ENCODE measurements around the gene ACADS.
"Not testable (repeated sequence)": the region's sequence is repeated elsewhere in the genome, so short reads cannot be mapped to it uniquely, and the experiment has no call there.

The ACADS gene

DNA sequence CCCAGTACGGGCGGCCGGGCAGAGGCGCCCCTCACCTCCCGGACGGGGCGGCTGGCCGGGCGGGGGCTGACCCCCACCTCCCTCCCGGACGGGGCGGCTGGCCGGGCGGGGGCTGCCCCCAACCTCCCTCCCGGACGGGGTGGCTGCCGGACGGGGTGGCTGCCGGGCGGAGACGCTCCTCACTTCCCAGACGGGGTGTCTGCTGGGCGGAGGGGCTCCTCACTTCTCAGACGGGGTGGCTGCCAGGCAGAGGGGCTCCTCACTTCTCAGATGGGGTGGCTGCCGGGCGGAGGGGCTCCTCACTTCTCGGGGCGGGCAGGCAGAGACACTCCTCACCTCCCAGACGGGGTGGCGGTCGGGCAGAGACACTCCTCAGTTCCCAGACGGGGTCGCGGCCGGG is 6.6 kb downstream of the ACADS start:
- DNase-seq, result not testable (repeated sequence)

DNA sequence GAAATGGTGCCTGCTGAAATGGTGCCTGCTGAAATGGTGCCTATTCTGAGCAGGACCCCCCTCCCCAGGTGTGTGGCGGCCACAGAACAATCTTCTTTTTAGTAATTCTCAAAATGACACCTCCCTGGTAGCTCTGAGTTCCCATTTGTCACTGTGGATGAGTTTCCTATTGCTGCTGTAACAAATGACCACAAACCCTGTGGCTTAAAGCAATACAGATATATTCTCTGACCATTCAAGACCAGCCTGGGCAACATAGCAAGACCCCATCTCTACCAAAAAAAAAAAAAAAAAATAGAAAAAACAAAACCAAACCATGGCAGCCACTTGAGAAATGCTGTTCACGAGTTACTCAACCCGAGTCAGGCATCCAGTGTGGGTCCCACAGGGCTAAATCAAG is 7.9 kb downstream of the ACADS start:
- no peak for DNase-seq

DNA sequence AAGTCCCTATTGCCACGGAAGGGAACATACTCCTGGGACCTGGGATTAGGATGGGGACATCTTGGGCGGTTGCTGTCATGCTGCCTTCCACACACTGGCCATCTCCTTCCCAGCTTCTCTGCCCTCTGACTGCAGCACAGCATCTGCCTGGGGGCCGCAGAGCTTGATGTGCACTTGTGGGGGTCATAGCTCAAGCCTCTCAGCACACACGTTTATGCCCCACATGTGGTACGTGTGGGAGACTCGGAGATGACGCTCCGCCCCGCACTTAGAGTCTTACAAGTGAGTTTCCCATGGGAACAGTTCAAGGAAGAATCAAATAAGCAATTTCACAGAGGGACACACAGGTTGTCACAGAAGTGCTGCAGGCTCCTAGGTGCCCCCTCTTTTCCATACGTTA is 8.6 kb downstream of the ACADS start:
- DNase-seq, result no peak

DNA sequence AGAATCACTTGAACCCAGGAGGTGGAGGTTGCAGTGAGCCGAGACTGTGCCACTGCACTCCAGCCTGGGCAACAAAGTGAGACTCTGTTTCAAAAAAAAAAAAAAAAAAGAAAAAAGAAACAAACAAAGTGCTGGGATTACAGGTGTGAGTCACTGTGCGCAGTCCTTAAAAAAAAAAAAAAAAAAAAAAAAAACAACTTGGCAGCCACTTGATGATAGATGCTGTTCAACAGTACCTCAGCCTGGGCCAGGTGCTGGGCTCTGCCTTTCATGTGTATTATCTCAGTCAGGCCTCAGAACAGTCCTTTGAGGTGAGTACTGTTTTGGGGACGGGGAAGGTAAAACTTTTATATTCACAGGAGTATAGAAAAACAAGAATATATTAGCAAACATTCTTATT is 9.6 kb downstream of the ACADS start:
- DNase-seq, result no peak

DNA sequence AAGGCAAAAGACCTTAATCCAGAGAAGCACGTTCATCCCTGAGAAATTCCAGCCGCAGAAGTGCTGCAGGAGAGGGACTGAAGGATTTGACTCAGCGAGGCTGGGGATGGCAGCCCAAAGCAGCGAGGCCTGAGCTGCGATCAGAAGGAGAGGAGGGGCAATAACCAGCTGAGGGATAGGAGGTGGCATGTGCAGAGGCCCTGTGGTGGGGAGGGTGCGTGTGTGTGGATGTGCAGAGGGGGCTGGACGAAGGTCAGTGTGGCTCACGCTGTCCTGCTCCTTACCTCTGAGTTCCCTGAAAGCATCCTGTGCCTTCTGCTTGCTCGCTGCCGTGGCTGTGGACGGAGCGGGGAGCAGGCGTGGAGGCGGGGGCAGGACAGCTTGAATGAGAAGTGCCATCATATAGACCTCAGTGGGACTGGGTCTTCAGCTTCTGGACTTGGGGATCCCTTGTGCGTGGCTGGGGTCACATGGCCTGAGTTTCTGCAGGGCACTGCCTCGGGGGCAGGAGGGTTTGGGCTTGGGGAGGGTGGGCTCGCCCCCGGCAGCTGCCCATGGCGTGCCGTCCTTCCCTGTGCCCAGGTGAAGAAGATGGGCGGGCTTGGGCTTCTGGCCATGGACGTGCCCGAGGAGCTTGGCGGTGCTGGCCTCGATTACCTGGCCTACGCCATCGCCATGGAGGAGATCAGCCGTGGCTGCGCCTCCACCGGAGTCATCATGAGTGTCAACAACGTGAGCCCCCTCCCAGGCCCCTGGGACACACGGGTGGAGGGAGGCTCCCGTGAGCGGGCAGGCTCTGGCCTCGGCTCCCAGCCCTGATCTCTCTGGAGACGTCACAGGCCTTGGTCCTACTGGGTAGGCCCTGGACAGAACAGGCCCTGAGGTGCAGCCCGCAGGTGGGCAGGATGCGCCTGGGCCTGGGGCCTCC is 11.0 kb downstream of the ACADS start:
- no peak for DNase-seq

DNA sequence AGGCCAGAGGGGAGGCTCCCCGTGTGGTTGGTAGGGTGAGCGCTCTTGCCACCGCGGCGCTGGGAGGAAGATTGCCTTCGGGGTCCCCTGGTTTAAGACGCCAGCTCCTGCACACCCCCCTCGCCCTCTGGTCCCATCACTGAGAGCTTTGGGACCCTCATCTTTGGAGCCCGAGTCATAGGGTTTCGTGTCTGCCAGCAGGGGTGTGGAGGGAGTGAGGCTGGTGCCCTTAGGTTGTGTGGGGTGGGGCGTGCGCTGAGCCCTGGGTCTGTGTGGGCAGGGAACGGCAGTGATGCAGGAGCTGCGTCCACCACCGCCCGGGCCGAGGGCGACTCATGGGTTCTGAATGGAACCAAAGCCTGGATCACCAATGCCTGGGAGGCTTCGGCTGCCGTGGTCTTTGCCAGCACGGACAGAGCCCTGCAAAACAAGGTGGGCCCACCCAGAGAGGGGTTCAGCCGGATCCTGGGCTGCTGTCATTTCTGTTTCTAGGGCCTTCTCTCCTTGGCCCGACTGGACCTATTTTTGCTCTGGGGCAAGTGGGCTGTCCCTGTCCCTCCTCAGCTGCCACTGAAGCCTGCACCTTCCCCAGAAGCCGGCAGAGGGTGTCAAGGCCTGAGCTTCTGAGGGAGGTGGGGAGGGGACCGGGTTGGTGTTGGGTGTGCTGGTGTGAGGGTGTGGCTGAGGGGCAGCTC is 12.1 kb downstream of the ACADS start:
- no peak for DNase-seq

DNA sequence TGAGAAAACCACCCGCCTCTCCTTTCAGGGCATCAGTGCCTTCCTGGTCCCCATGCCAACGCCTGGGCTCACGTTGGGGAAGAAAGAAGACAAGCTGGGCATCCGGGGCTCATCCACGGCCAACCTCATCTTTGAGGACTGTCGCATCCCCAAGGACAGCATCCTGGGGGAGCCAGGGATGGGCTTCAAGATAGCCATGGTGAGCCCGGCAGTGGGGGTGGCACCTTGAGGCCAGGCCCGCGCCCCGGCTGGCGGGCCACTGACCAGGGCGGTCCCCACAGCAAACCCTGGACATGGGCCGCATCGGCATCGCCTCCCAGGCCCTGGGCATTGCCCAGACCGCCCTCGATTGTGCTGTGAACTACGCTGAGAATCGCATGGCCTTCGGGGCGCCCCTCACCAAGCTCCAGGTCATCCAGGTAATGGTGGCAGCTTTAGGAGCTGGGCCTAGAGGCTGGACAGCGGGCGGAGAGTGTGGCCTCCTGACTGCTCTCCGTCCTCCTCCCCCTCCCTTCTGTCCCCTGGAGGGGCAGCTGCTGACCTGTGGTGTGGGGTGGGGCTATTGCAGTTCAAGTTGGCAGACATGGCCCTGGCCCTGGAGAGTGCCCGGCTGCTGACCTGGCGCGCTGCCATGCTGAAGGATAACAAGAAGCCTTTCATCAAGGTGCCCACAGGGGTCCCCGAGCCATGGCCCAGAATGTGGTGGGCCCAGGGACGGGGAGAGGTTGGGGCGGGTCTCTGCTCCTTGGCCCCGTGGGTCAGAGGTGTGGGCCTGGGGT is 12.8 kb downstream of the ACADS start:
- no peak for DNase-seq

DNA sequence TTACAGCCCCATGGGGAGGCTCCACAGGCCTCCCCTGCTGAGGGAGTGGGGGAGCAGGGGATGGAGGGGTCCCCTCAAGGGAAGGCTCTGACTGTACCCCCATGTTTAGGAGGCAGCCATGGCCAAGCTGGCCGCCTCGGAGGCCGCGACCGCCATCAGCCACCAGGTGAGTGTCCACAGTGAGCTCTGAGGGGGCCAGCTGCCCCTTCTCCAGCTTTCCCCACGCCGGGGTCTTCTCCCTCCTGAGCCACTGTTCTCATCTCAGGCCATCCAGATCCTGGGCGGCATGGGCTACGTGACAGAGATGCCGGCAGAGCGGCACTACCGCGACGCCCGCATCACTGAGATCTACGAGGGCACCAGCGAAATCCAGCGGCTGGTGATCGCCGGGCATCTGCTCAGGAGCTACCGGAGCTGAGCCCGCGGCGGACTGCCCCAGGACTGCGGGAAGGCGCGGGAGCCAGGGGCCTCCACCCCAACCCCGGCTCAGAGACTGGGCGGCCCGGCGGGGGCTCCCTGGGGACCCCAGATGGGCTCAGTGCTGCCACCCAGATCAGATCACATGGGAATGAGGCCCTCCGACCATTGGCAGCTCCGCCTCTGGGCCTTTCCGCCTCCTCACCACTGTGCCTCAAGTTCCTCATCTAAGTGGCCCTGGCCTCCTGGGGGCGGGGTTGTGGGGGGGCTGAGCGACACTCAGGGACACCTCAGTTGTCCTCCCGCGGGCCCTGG is 13.6 kb downstream of the ACADS start:
- DNase-seq, result no peak

DNA sequence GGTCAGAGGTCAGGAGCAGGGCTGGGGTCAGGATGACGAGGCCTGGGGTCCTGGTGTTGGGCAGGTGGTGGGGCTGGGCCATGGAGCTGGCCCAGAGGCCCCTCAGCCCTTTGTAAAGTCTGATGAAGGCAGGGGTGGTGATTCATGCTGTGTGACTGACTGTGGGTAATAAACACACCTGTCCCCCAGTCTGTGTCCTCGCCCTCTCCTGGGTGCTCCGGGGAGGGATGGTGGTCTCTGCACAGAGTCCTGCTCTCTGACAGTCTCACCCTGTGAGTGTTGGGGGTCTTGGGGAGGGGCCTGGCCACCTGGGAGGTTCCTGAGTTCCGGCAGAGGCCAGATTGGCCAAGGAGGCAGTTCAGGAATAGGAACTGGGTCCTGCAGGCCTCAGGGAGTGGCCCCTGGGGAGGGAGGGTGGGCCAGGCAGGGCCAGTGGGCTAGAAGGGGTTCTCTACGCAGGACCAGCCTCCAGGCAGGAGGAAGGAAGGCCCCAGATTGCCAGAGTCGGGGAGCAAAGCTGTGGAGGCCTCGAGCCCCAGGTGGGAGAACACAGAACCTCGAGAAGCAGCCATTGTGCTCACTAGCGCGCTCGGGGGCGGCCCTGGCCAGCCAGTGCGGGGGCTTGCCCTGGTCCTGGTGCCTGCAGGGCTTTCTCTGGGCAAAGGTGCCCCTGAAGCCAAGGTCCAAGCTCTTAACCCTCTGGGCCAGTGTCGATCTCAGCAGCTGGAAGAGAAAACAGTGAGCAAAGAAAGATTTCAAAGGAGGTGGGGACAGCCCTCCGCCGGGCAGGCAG is 14.4 kb downstream of the ACADS start:
- DNase-seq, result no peak

DNA sequence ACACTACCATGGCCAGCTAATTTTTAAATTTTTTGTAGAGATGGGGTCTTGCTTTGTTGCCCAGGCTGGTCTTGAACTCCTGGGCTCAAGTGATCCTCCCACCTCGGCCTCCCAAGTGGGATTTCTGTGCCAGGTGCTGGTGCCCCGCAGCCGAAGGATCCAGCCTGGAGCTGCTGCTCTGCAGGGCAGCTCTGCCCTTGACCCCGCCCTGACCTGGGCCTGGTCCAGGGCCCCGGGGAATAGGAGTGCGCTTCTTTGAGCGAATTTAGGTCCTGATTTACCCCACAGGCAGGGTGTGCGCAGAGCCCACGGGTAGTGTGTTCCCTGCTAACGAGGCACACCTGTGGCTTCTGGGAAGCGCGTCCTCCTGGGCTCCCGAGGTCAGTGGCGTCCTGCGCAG is 15.2 kb downstream of the ACADS start:
- no peak for DNase-seq

DNA sequence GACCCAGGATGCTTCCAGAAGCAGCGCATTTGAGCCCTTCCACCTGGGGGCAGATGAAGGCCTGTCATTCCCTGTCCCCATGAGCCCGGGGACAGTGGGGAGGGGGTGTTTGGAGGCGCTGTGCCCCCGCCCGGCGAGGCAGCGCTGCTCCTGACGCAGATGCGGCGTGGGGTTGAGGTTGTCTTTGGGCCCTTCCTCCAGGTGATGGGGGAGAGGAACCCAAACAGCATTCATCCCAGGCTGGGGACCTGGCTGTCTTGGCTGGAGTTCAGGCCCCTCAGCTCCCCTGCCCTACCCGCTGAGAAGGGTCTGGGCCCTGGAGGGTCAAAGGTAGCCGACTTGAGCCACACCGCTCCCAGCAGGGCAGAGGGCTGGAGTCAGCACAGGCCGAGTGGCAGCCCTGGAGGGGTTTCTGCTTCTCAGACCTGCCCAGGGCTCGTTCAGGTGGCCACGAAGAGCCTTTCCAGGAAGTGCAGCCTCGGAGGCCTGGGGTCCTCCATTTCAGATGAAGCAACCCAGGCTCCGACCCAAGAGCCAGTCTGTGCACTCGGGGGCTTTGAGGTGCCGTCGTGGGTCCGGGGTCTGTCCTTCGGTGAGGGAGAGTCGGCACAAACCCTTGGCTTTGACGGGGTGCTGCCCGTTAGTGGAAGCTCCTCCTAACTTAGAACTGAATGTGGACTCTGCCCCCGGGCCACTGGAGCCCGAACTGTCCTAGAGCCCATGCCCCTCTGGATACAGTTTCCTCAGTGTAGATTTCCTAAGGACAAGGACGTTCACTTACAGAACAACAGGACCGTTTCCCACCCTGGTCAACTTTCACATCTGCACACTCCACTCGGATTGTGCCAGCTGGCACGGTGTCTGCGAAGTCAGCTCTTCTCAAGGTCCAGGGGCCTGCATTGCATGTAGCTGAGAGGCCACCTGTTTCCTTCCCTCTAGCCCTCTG is 16.1 kb downstream of the ACADS start:
- DNase-seq, result peak; percentile 67

DNA sequence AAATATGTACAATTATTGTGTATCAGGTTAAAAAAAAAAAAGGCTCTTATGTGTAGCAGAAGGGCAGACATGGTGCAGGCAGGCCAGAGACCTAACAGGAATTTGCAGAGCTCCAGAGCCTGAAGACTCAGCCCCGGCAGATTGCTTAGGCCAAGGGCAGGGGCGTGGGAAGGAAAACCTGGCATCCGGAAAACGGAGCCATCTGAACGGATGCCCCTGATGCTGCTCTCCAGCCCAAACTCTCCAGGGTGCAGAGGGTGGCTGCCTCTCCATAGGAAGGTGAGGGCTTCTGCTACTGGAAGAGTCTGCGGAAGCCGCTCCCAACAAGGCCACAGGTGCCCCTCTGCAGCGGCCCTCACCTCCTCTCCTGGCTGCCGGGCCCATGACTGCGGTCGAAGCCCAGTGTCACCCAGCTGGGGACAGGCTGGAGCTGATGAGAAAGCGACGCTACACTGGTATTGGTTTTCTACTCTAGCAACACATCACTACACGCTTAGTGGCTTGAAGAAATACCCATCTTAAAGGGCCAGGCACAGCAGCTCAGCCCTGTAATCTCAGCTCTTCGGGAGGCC is 19.4 kb downstream of the ACADS start:
- DNase-seq, result no peak

DNA sequence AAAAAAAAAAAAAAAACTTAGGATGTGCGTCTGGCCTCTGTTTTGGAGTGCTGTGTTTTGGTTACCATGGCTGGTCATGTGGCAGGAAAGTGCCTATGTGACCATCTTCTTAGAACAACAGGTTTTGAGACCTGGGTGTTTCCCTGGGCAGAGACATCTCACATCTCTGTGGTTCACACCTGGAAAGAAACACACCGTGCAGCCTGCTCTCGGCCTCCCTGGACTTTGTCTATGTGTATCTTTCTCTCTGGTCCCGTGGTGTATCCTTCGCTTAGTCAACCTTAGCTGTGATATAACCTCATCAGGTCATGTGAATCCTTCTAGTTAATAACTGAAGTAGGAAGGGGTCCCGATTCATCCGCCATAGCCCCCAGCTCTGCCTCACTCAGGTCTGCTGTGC is 22.6 kb downstream of the ACADS start:
- DNase-seq, result no peak

DNA sequence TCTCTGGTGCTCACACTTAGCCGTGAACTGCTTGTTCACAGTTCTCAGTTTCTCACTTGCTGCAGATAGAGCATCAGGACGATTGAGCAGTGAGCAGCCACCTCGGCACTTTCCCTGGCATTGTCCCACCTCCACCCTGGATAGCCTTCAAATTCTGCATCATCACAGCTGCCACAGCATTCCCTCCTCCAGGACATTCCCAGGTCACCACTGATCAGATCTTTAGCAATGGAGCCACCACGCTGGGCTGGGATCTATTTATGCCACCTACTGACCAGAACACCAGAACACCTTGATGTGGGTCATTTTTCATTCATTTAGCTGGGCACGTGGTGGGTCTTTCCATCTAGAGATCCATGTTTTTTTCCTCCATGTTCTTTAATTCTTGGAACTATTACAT is 23.6 kb downstream of the ACADS start:
- DNase-seq, result no peak

DNA sequence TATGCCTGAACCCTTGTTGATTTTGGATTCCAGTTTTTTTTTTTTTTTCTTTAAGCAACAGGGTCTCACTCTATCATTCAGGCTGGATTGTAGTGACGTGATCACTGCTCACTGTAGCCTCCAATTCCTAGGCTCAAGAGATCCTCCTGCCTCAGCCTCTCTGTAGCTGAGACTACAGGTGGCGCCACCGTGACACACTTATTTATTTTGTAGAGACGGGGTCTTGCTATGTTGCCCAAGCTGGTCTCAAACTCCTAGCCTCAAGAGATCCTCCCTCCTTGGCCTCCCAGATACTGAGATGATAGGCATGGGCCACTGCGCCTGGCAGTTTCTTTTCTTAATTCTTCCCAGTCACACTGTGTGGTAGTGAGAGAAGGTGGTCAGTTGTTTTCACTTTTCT is 25.2 kb downstream of the ACADS start:
- DNase-seq, result no peak

DNA sequence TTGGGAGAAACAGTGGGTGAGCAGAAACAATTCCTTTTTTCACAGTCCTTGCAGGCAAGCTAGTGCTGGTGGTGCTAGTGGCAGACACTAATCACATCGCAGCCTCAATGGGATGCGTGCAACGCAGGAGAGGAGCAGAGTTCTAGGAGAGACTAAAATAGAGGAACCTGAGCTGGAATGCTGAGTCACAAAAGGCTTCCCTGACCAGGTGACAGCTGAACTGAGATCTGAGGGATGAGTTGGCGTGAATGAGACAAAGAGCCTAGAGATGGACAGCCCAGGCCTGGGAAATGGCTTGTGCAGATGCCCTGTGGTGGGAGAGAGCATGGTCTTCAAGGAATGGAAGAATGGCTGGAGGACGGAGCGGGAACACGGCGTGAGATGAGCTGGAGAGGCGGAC is 25.8 kb downstream of the ACADS start:
- DNase-seq, result no peak

DNA sequence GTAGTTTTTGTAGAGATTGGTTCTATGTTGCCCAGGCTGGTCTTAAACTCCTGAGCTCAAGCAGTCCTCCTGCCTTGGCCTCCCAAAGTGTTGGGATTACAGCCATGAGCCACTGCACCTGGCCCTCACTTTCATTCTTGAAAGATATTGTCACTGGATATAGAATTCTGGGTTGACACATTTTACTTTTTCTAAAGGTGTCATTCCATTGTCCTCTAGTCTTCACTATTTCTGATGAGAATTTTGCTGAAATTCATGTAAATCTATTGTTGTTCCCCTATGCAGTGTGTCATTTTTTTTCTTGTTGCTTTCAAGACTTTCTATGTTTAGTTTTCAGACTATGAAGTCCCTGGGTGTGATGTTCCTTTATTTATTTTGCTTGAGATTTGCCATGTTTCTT is 29.2 kb downstream of the ACADS start:
- DNase-seq, result no peak

DNA sequence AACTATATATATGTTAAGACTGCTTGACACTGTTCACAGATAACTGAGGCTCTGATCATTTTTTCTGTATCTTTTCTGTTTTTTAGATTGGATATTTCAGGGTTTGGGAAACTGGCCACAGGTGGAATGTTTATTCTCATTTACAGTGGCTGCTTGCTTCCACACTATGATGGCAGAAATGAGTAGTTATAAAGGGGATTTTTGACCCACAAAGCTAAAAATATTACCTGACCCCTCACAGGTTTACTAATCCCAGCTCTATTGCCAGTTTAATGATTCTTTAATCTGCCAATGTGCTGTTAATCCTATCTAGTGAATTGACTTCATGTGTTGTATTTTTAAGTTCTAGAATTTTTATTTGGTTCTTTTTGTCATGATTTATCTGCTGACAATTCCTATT is 29.6 kb downstream of the ACADS start:
- no peak for DNase-seq

DNA sequence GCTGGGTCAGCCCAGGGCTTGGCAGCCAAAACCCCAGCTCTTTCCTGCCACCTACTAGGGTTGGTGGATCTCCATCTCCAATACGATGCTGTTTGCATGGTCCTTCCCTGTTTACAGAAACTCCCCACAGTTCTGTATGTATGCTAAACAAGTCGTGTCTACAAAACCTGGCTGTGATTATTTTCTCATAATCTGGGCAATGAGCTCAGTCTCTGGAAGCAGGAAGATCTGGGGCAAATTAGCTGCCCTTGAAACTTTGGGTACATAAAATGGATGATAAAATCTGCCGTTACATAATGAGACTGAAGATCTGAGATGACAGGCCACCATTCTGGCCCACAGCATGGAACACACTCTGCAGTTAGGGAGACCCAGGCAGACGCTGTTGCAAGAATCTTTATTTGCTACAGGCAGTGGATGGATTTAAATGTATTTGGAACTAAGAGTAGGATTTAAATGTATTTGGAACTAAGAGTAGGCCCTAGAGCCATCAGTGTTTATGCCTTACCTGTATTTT is 31.7 kb downstream of the ACADS start:
- no peak for DNase-seq

DNA sequence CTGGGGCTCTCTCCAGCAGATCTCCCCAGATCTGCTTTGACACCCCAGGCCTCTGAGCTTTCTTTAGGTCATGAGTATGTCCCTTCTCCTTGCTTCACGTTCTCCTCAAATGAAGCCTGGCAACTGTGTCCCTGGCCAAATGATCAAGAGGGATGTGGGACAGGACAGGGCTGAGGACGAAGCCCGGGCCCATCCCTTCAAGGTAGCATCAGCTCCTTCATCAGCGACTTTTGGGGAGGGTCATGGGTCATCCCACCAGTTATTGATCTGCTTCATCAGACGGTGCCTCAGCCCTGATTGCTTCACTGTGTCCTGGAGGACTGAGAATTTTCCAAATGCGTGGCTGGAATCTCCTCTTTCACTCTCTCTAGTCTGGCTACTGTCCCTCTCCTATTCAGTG is 32.3 kb downstream of the ACADS start:
- no peak for DNase-seq

Measured in NCI-H524 treated with DMSO at 0.1 percent for 48 hours (cell line).